ENCODE results near the gene TACSTD2. TPM values are rescaled to one million over a fixed set of nuclear protein-coding genes. Genes with fewer than 3 reads are reported as not detected.

TACSTD2 gene
- total and polyA plus RNA-seq, 2 of the 4 experiments (the other 2 are of a cell fraction): not detected

DNA sequence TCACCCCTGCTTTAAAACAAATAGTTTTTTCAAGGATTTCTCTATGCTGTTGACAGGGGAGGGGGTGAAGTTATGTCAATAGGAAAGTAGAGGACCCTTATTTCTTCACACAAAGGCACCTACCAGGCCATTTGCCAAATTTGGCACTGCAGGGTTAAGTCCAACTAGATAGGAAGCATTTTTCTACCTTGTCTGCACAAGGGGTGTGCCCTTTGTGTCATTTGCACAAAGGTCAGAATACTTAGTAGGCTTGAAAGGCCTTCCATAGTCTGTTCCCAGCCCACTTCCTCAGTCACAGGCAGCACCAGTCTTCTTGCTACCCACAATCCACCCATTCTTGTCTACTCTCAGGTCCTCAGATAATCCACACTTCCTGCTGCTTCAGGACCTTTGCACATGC lies 7.0 kb downstream of the TACSTD2 start:
- Histone ChIP-seq H3K27me3 (ENCODE audit: control insufficient read depth, insufficient read depth, low read length) (peaks cover 58% of the 10 kb centered on the region), H2AK5ac (ENCODE audit: low read depth, low read length) (no peak overlapping the region), H3K9me1 (ENCODE audit: insufficient read depth, low read length) (no peaks in the 10 kb centered on the region), H3K4me2 (ENCODE audit: low read depth, low read length) (no peak overlapping the region), H3K23ac (ENCODE audit: low read depth, low read length) (no peak overlapping the region), H2BK120ac (ENCODE audit: low read depth, low read length) (no peak overlapping the region), H3K27ac (ENCODE audit: insufficient read depth, low read length) (no peak overlapping the region), H3K4me1 (ENCODE audit: control insufficient read depth, insufficient read depth, low read length) (no peaks in the 10 kb centered on the region), H3K56ac (ENCODE audit: extremely low read depth, insufficient read depth, low read length) (no peak overlapping the region), H2BK15ac (ENCODE audit: low read depth, low read length) (no peak overlapping the region), H4K91ac (ENCODE audit: insufficient read depth, low read depth, low read length) (no peak overlapping the region), H3K9ac (ENCODE audit: low read depth, low read length) (no peak overlapping the region), H3K18ac (ENCODE audit: low read depth, low read length) (no peak overlapping the region), H3K14ac (replicated peaks; ENCODE audit: low read depth, low read length) (no peak overlapping the region), H2BK20ac (ENCODE audit: low read depth, low read length) (no peak overlapping the region), H4K5ac (ENCODE audit: low read depth, low read length) (no peak overlapping the region), H4K20me1 (ENCODE audit: insufficient read depth, low read length) (no peaks in the 10 kb centered on the region), H2AFZ (replicated peaks; ENCODE audit: low read length, poor library complexity) (no peak overlapping the region), H3K4ac (ENCODE audit: low read depth, low read length) (no peak overlapping the region), H3K4me3 (ENCODE audit: insufficient read depth, low read depth, low read length) (no peak overlapping the region), H2AK9ac (replicated peaks; ENCODE audit: low read depth, low read length, poor library complexity) (no peak overlapping the region), H2BK5ac (ENCODE audit: low read depth, low read length, poor library complexity, severe bottlenecking) (no peak overlapping the region), H4K8ac (ENCODE audit: low read depth in 2 of 2, low read length in 2 of 2) (no peak overlapping the region), H3K79me1 (ENCODE audit: low read depth in 1 of 2, low read length in 2 of 2) (no peaks in the 10 kb centered on the region), H3K9me3 (ENCODE audit: control insufficient read depth, insufficient read depth, low read length) (peaks cover 5% of the 10 kb centered on the region; the same call in 1 of the 2 replicates), H3K36me3 (ENCODE audit: control insufficient read depth, insufficient read depth, low read length) (no peaks in the 10 kb centered on the region)
- BruUV-seq (replicated peaks): no TSS peak
- dilution Hi-C loops (cut with HindIII; ENCODE audit: low sequenced_read_pairs, unreplicated experiment): no loop called here
- DNase-seq (no peak), ATAC-seq (ENCODE audit: low read depth) (no peak)
- intact Hi-C loops (cut with micrococcal nuclease): no loop called here
- ChIA-PET POLR2A (ENCODE audit: unreplicated experiment) (no interaction called here), CTCF (no interaction called here)
- in situ Hi-C loops (cut with MboI; ENCODE audit: low sequenced_read_pairs): no loop called here
- TF ChIP-seq MAZ (IDR thresholded peaks at IDR 0.05; ENCODE audit: borderline replicate concordance, low read depth, low read length) (no peak), BHLHE40 (IDR thresholded peaks at IDR 0.05; ENCODE audit: low read depth, low read length) (no peak), POLR2A (IDR thresholded peaks at IDR 0.05; ENCODE audit: low read depth, low read length) (no peak), RCOR1 (IDR thresholded peaks at IDR 0.05; ENCODE audit: insufficient replicate concordance, low read length) (no peak), MAFK (IDR thresholded peaks at IDR 0.05; ENCODE audit: low read depth, low read length) (no peak), RFX5 (IDR thresholded peaks at IDR 0.05; ENCODE audit: low read depth, low read length) (no peak), CEBPB (IDR thresholded peaks at IDR 0.05; ENCODE audit: low read depth, low read length) (no peak)
- TF ChIP-seq, protein P1, sequence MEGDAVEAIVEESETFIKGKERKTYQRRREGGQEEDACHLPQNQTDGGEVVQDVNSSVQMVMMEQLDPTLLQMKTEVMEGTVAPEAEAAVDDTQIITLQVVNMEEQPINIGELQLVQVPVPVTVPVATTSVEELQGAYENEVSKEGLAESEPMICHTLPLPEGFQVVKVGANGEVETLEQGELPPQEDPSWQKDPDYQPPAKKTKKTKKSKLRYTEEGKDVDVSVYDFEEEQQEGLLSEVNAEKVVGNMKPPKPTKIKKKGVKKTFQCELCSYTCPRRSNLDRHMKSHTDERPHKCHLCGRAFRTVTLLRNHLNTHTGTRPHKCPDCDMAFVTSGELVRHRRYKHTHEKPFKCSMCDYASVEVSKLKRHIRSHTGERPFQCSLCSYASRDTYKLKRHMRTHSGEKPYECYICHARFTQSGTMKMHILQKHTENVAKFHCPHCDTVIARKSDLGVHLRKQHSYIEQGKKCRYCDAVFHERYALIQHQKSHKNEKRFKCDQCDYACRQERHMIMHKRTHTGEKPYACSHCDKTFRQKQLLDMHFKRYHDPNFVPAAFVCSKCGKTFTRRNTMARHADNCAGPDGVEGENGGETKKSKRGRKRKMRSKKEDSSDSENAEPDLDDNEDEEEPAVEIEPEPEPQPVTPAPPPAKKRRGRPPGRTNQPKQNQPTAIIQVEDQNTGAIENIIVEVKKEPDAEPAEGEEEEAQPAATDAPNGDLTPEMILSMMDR (conservative IDR thresholded peaks at IDR 0.05; ENCODE audit: low read depth, low read length): no peak
- TF ChIP-seq, protein P2, sequence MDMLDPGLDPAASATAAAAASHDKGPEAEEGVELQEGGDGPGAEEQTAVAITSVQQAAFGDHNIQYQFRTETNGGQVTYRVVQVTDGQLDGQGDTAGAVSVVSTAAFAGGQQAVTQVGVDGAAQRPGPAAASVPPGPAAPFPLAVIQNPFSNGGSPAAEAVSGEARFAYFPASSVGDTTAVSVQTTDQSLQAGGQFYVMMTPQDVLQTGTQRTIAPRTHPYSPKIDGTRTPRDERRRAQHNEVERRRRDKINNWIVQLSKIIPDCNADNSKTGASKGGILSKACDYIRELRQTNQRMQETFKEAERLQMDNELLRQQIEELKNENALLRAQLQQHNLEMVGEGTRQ (IDR thresholded peaks at IDR 0.05; ENCODE audit: low read depth, low read length): no peak

Measured in IMR-90 (cell line).